HG03280 (cell line): ENCODE data around the gene NLRP12.
"Not testable (repeated sequence)": the region's sequence is repeated elsewhere in the genome, so short reads cannot be mapped to it uniquely, and the experiment has no call there.

Experiments used
- ATAC-seq: cut with Tn5 transposase; IDR thresholded peaks from one replicate; pipeline ENCODE4 v1.9.1; 2021; ENCODE audit warnings: mild to moderate bottlenecking, moderate library complexity; ENCODE audit not compliant: unreplicated experiment

NLRP12 gene

GRCh38 chr19:53785196-53785889 is 38.8 kb downstream of the NLRP12 start:
- no peak for ATAC-seq

GRCh38 chr19:53782698-53783097 is 41.4 kb downstream of the NLRP12 start:
- no peak for ATAC-seq

- ATAC-seq = not testable (repeated sequence)
These were observed 42.8 kb downstream of the NLRP12 start for GRCh38 chr19:53781332-53781731.

- no peak for ATAC-seq
These were observed 43.6 kb downstream of the NLRP12 start for GRCh38 chr19:53780506-53780905.

DNA sequence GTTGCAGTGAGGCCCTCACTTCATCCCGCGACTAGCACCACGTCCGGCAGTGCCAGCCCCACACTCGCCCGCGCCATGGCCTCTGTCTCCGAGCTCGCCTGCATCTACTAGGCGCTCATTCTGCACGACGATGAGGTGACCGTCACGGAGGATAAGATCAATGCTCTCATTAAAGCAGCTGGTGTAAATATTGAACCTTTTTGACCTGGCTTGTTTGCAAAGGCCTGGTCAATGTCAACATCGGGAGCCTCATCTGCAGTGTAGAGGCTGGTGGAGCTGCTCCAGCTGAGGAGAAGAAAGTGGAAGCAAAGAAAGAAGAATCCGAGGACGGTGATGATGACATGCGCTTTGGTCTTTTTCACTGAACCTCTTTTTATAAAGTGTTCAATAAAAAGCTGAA is 48.6 kb downstream of the NLRP12 start:
- no peak for ATAC-seq

- not testable (repeated sequence) for ATAC-seq
These were observed 49.6 kb downstream of the NLRP12 start for GRCh38 chr19:53774491-53774890.

DNA sequence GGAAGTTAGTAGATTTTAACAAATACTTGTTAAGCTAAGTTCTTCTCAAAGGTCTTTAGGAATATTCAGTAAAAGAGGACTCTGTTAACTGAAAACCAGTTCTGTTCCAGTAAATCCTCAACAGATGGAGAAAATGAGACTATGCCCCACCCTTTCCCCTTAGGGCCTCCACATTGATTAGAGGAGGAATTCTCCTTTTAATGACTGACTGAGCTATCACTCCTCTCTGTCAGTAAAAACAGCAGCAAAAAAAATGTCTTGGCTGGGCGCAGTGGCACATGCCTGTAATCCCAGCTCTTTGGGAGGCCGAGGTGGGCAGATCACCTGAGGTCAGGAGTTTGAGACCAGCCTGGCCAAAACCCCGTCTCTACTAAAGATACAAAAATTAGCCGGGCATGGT is 50.1 kb downstream of the NLRP12 start:
- ATAC-seq = no peak

DNA sequence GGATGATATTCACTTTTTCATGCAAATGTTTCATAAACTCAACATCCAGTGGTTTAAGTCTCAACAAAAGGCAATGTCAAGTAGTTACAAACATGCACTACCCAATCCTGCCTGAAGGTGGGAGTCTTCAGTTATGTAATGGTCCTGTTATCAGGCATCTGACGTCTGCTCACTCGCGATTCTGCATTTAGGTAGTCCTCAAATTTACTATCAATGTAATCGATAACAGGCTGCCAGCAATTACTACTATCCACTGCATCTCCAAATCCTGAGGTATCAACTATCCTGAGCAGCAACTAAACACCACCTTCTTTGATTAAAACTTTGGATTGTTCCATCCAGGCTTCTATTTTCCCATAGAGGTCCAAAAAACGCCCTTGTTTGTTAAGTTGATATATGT is 51.2 kb downstream of the NLRP12 start:
- no peak for ATAC-seq

GRCh38 chr19:53771144-53771543 is 53.0 kb downstream of the NLRP12 start:
- ATAC-seq = no peak

DNA sequence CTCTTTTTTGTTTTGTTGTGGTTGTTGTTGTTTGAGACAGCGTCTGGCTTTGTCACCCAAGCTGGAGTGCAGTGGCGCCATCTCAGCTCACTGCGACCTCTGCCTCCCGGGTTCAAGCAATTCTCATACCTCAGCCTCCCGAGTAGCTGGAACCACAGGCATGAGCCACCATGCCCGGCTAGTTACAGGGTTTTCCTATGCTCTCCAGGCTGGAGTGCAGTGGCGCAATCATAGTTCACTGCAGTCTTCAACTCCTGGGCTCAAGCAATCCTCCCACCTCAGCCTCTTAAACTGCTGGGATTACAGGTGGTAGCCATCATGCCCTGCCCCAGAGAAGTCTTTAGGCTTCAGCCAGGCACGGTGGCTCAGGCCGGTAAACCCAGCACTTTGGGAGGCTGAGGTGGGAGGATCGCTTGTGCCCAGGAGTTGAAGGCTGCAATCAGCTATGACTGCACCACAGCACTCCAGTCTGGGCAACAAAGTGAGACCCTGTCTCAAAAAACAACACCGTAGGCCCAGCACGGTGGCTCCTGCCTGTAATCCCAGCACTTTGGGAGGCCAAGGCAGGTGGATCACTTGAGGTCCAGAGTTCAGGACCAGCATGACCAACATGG is 54.3 kb downstream of the NLRP12 start:
- ATAC-seq = not testable (repeated sequence)

- no peak for ATAC-seq
These were observed 55.7 kb downstream of the NLRP12 start for GRCh38 chr19:53768401-53768800.

DNA sequence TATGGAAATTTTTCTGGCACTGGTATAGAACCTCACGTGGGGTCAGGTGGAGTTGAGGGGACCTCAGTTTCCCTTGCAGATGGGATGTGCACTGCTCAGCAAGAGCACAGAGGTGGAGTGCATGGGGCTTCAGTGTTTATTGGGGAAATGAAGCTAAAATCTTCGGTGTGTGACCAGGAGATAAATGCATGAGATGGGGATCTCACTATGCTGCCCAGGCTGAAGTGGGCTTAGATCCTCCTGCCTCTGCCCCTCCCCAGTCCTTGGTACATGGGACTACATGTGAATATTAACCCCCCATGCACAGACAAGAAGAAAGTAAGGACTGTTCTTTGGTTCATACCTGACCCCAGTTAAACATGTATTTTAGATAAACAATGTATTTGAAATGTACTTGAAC is 65.1 kb downstream of the NLRP12 start:
- not testable (repeated sequence) for ATAC-seq
